Activated naive CD4-positive, alpha-beta T cell (primary cell): ENCODE results near the gene GSX2.
"Not testable (repeated sequence)": the region's sequence is repeated elsewhere in the genome, so short reads cannot be mapped to it uniquely, and the experiment has no call there.

ENCODE experiments used
- DNase-seq, 4 experiments: peaks; one replicate each; lab custom pipeline; 2025; lab: John Stamatoyannopoulos, UW

The GSX2 gene

GRCh38 chr4:54099748-54100574, at the start of gene GSX2:
Gene GSX2, plus strand, starts transcription at chr4:54100163. Its CDS starts 182 bp downstream, at chr4:54100345.
- DNase-seq: no peak

GRCh38 chr4:54050214-54050904, 49.6 kb upstream of the GSX2 start:
- no peak for DNase-seq

GRCh38 chr4:54053322-54053721, 46.6 kb upstream of the GSX2 start:
- DNase-seq: not testable (repeated sequence)

GRCh38 chr4:54054501-54054900, 45.5 kb upstream of the GSX2 start:
- DNase-seq: no peak

- DNase-seq: no peak
These were observed 44.5 kb upstream of the GSX2 start for GRCh38 chr4:54055494-54055893.

GRCh38 chr4:54056360-54056759, 43.6 kb upstream of the GSX2 start:
- no peak for DNase-seq

GRCh38 chr4:54058171-54058570, 41.8 kb upstream of the GSX2 start:
- DNase-seq: no peak

- no peak for DNase-seq
These were observed 39.8 kb upstream of the GSX2 start for GRCh38 chr4:54060116-54060515.

GRCh38 chr4:54061067-54061466, 38.9 kb upstream of the GSX2 start:
- DNase-seq: no peak

- DNase-seq: no peak
These were observed 38.1 kb upstream of the GSX2 start for GRCh38 chr4:54061873-54062272.

GRCh38 chr4:54062392-54062791, 37.6 kb upstream of the GSX2 start:
- no peak for DNase-seq

- DNase-seq: no peak
These were observed 36.7 kb upstream of the GSX2 start for GRCh38 chr4:54063229-54063628.

- DNase-seq: peak; percentile 12 to 49 (median 32)
These were observed 36.1 kb upstream of the GSX2 start for GRCh38 chr4:54063737-54064316.

- peak; percentile 88 to 97 (median 90) for DNase-seq
These were observed 35.4 kb upstream of the GSX2 start, which contains the start of gene CHIC2 for GRCh38 chr4:54064317-54065111. Gene CHIC2, minus strand, starts transcription at chr4:54064605. Its CDS starts 305 bp downstream, at chr4:54064300.

- DNase-seq: no peak
These were observed 34.5 kb upstream of the GSX2 start for GRCh38 chr4:54065282-54066087.

GRCh38 chr4:54066088-54066415, 33.9 kb upstream of the GSX2 start:
- DNase-seq: no peak

GRCh38 chr4:54066718-54067129, 33.2 kb upstream of the GSX2 start:
- DNase-seq: no peak

GRCh38 chr4:54067166-54067565, 32.8 kb upstream of the GSX2 start:
- no peak for DNase-seq

- DNase-seq: no peak
These were observed 26.6 kb upstream of the GSX2 start for GRCh38 chr4:54073271-54073880.

- DNase-seq: no peak
These were observed 25.6 kb upstream of the GSX2 start for GRCh38 chr4:54074381-54074780.

GRCh38 chr4:54076673-54077072, 23.3 kb upstream of the GSX2 start:
- no peak for DNase-seq
